Central memory CD4-positive, alpha-beta T cell (primary cell): ENCODE measurements around the gene MRPS6.

ENCODE experiments used
- DNase-seq: peaks from one replicate; pipeline ENCODE4 v3.0.0; 2022

The MRPS6 gene

GRCh38 chr21:34135330-34135729, 62.0 kb downstream of the MRPS6 start:
- no peak for DNase-seq

DNA sequence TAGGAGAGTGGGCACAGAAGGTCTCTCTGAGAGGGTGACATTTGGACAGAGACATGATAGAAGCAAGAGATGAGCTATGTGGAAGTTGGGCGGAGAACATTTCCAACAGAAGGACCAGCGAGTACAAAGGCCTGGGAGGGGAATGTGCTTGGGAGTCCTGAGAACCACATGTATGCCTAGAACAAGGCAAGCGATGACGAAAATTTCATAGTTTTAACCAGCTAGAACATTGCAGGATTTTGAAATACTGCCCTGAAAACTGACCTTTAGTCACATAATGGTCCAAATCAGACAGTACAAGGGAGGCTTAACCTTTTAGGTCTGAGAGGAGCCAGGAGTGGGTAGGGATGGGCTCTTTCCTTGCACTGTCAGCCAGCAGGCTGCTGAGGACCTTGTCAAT, 68.0 kb downstream of the MRPS6 start:
- DNase-seq = no peak

GRCh38 chr21:34143685-34144182, 70.4 kb downstream of the MRPS6 start:
- DNase-seq = no peak

- DNase-seq = no peak
Observed at GRCh38 chr21:34144224-34144623, 70.8 kb downstream of the MRPS6 start.

- DNase-seq = no peak
Observed at GRCh38 chr21:34147792-34148418, 74.5 kb downstream of the MRPS6 start.

DNA sequence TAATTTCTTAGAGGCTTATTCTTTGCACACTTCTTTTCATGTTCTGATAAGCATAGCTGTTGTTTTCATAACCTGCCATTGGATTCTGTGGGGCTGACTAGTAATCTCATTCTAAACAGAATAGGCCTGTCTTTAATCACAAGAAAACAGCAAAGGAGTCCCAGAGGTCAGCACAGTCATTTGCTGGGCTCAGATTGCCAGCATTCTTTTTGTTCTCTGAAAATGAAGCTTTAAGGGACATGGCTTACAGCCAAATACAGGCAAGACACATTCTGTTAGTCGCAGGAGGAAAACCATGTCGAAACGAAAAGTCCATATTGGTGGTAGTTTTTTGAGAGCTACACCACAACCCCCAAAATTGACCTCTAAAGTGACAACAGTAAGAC, 75.0 kb downstream of the MRPS6 start:
- no peak for DNase-seq

DNA sequence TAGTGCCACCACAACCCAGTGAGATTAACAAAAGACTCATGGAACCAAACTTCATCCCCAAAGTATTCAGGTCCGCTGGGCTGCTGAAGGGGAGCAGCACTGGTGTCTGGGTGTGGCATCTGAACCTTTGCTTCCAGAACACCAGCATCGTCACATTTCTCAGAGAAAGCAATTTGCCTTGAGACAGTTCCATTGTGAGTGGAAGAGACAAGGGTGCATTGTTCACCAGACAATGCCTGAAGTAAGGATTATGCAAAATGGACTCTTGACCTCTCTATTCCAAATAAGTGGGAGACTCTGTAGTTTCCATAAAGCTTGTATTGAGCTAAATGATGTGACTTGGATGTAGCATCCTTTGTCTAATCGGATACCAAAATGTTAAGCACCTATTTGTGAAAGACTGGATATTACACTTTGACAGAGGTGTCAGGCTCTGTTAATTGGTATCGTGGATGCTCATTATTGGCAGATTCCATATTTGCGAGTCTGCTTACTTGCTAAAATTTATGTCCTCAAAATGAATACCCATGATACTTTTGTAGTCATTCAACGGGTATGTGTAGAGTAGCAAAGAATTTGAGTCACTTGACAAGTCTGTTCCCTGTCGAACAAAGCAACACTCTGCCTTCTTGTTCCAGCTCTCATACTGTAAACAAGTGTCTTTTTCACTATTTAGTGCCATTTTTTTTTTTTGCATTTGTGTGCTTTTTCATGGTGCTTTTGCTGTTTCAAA, 75.6 kb downstream of the MRPS6 start:
- DNase-seq = no peak

- no peak for DNase-seq
Observed at GRCh38 chr21:34152500-34152899, 79.1 kb downstream of the MRPS6 start.

DNA sequence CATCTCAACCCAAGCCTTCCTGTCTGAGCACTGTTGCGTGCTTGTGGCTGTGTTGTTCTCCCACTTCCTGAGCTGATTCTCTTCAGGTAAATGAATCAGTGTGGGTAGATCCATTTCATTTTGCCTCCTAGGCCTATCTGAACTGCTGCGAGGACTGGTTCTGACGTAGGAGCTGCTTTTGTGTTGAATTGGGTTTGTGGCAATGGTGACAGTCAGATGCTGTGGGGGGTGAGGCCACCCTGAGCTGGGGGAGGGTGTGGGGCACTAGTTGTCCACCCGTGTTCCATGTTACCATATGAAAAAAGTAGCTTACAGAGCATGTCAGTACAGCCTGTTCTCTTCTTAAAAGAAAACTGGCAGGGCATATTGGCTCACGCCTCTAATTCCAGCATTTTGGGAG, 81.5 kb downstream of the MRPS6 start:
- DNase-seq = no peak

DNA sequence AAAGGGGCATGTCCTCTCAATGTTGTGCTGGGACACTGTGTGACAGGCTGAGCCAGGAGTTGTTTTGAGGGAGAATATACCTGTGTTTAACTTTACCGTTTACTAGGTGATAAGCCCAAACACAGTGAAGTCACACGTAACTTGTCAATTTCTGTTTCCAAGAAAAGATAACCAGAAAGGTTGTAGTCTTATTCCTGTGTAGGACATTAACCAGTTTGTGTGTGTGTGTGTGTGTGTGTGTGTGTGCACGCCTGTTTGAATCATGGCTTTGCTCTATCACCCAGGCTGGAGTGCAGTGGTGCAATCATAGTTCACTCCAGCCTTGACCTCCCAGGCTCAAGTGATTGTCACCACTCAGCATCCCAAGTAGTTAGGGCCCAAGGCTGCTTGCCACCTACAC, 83.6 kb downstream of the MRPS6 start:
- DNase-seq = no peak

DNA sequence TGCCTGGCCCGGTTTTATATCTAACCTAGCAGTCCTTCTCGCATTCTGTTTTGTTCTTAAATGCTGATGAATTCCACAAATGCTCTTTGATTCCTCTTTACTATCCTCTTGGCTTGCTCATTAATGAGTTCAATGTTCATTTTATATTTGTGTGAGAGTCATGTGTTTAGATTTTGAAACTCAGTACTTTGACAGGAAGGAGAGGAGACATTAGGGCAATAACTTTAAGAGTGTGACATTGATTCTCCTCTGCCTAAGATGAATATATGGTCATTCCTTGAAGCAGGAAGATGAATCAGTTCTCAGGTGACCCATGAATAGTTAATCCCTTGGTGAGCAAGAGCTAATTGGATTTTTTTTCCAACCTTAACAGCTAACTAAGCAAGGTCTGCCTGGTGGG, 84.1 kb downstream of the MRPS6 start:
- no peak for DNase-seq

DNA sequence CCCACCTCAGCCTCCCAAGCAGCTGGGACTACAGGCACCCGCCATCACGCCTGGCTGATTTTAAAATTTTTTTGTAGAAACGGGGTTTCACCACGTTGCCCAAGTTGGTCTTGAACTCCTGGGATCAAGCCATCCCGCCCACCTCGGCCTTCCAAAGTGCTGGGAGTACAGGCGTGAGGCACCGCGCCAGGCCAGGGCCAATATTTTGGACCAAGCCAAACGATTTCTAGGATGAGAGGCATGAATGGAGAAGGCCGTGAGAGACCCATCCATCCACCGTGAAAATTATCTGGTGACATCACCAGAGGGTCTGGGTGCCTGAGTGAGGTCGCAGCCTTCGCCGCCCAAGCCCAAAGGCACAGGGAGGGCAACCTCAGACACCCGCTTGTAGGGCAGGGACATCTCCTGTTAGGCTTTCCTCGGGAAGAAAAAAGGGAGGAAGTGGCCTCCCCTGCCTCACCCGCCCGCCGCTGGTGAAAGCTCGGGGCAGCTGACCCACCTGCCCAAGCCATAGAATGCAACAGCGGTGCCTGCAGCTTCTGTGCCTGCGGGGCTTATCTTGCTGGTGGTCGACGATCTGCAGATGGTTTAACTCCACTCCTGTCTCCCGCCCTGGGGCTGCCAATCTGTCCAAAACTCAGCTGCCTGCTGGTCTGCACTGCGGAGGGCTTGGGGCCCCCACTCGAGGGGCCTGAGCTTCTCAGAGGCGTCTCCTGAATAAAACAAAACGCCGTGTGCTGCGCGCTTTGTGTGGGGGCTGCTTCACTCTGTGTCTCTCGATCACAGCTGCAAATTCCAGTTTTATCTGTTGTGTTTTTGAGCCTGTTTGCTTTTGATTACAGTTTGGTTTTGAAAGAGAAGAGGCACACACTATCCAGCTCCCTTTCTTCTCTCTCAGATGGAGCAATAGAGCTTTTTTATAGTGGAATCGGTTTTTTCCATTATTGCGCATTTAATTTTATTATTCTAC, 85.8 kb downstream of the MRPS6 start:
- DNase-seq = no peak

DNA sequence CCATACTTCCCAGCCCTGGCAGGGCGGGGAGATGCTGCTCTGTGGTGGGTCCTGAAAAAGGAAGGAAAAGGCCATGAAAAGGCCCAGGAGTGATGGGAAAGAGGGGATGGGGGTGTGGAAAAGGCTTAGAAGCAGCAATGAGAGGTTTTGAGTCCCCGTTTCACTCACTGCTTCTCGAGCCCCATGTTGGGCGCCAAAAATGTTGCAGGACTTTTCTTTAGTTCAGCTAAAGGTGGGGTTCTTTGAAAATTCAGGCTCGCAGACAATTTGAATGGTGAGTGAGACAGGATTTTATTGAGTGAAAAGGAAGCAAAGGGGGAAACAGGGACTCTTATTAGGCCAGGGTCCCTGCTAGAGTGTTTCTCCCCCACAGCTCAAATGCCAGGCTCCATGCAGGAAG, 93.1 kb downstream of the MRPS6 start:
- DNase-seq = no peak

- DNase-seq = no peak
Observed at GRCh38 chr21:34170886-34171285, 97.5 kb downstream of the MRPS6 start.

DNA sequence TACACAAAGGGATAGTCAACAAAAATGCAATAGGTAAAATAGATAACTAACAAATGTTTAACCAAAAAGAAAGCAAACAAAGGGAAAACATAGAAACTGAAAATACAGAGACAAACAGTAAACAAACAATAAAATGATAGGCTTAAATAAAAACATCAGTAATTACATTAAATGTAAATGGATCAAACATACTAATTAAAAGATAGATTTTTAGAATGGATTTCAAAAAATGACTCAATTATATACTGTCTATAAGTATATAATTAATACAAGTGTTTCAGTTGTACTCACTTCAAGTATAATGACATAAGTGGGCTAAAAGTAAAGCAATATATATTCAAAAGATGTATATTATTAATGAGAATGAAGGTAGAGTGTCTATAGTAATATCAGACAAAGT, 101.1 kb downstream of the MRPS6 start:
- DNase-seq = no peak

GRCh38 chr21:34176448-34176847, 103.1 kb downstream of the MRPS6 start:
- no peak for DNase-seq

DNA sequence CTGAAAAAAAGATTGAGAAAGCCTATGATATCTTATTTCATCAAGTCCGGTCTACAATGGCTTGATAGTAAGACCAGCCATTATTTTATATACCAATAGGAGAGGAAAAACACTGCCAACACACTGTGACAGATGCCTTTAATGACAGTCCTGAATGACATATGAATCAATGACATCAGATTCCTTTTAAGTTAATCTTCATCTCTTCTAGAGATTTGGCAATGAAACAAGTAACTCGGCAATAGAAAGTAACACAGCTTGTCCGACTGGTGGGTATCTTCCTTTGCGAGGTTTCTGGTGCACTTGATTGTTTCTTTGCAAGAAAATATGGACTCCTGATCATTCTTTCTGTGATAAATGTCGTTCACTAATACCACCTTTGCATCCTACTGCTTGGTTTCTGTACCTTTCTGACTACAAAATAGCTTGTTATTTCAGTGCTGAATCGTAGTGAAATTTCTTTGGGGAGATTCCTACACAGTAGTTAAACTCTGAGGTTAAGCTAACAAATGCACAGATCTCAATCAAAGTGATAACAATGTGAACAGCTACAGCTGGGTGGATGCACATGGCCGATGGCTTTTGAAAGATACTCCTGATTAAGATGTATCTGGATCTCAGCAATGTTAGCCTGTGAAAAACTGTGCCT, 104.7 kb downstream of the MRPS6 start:
- no peak for DNase-seq

DNA sequence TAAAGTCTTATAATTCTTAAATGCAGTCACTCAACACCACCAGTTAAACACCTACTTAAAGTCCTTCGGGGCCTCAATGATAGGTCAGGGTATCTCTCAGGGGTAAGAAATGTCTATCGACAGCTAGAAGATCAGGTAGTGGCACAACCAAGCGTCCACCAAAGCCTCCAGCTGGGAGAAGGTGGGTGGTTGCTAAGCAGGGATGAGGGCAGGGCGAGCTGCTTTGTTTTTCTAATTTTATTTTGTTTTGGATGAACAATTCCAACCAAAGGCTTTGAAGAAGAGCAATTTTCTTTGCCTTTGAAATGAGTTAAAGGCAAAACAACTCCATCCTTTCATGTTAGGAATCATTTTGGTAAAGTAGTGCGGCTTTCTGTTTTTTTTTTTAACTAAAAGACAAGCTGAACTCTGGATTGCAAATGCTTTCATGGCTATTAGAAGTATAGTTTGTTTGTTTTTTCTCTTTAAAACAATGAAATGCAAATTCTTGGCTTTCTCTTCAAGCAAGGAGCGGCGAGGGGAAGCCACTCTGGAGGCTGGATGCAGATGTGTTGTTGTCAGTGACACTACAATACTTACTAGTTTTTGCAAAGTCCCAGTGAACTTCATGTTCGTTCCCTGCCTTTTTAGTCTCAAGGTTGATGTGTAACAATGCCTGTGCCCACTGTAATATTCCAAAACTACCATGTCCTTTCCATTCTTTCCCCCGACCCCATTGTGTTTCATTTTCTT, 106.0 kb downstream of the MRPS6 start:
- no peak for DNase-seq

- no peak for DNase-seq
Observed at GRCh38 chr21:34180407-34180806, 107.0 kb downstream of the MRPS6 start.

GRCh38 chr21:34180826-34181359, 107.5 kb downstream of the MRPS6 start:
- DNase-seq = no peak

DNA sequence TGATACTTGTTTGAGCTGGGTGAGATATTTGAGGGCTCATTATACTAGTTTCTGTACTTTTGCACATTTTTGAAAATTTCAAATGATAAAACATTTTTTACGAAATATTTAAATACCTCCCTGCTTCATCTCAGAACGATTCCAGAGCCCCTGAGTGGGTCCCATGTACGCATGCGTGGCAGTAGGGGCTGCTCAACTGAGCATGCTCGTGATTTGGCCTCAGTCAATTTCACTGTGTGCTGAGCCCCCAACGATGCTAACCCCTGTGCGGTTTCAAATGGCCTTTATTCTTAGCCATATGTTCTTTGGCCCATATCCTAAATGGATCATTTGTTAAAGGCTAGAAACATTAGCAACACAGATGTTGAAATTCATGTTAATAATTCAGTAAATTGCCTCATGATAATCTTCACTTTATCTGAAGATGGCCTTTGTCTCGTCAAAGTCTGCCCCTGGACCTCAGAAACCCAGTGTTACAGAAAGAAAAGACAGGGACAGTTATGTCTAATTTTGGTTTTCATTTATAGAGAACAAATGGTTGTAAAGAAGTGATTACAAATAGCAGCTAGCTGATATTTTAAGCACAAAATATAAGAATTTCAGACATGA, 108.2 kb downstream of the MRPS6 start:
- DNase-seq = no peak
